ENCODE data around the gene RFC3. TPM values are rescaled to one million over a fixed set of nuclear protein-coding genes. Genes with fewer than 3 reads are reported as not detected.

Gene RFC3
- total RNA-seq, 4 donors from 2014 or later, result 4.2 to 5.6 (median 4.7) TPM

- no peaks in the 10 kb centered on the region for H3K36me3 ChIP-seq
- no peak for DNase-seq (ENCODE audit: extremely low spot score)
- no peak overlapping the region for H3K4me3 ChIP-seq
- TF ChIP-seq POLR2AphosphoS5 (IDR thresholded peaks at IDR 0.05), result no peak
- no peaks in the 10 kb centered on the region for H3K27me3 ChIP-seq
- no peaks in the 10 kb centered on the region for H3K4me1 ChIP-seq
- WGBS, result 95% methylated on average over 3 of the region's 3 CpGs
- no peak overlapping the region for H3K27ac ChIP-seq (replicated peaks in 1 of 4)
- H3K9me3 ChIP-seq, result no peaks in the 10 kb centered on the region
- intact Hi-C loops (cut with DNase I), result no loop called here
Observed at GRCh38 chr13:33868343-33868994, 50.5 kb downstream of the RFC3 start.

GRCh38 chr13:33869005-33869404 lies 51.1 kb downstream of the RFC3 start:
- no peak for DNase-seq (ENCODE audit: extremely low spot score)
- Histone ChIP-seq H3K4me3 (no peak overlapping the region), H3K9me3 (no peaks in the 10 kb centered on the region), H3K4me1 (no peaks in the 10 kb centered on the region), H3K27ac (replicated peaks in 1 of 4) (no peak overlapping the region), H3K36me3 (no peaks in the 10 kb centered on the region), H3K27me3 (no peaks in the 10 kb centered on the region)
- intact Hi-C loops (cut with DNase I), result no loop called here
- TF ChIP-seq CTCF (IDR thresholded peaks at IDR 0.05) (no peak), EP300 (IDR thresholded peaks at IDR 0.05) (no peak), POLR2A (IDR thresholded peaks at IDR 0.05; ENCODE audit: low read depth) (no peak), POLR2AphosphoS5 (IDR thresholded peaks at IDR 0.05) (no peak)

GRCh38 chr13:33870046-33870668 lies 52.2 kb downstream of the RFC3 start:
- H3K36me3 ChIP-seq, result no peaks in the 10 kb centered on the region
- no peaks in the 10 kb centered on the region for H3K27me3 ChIP-seq
- no peak for DNase-seq (ENCODE audit: extremely low spot score)
- H3K27ac ChIP-seq (replicated peaks in 1 of 4), result no peak overlapping the region
- no peaks in the 10 kb centered on the region for H3K9me3 ChIP-seq
- intact Hi-C loops (cut with DNase I), result no loop called here
- H3K4me3 ChIP-seq, result no peak overlapping the region
- H3K4me1 ChIP-seq, result no peaks in the 10 kb centered on the region
- no peak for TF ChIP-seq CTCF (IDR thresholded peaks at IDR 0.05)
- no peak for TF ChIP-seq POLR2AphosphoS5 (IDR thresholded peaks at IDR 0.05)
- no peak for TF ChIP-seq EP300 (IDR thresholded peaks at IDR 0.05)
- no peak for TF ChIP-seq POLR2A (IDR thresholded peaks at IDR 0.05; ENCODE audit: low read depth)
- 99% methylated on average over 2 of the region's 2 CpGs for WGBS

GRCh38 chr13:33871207-33872004 lies 53.5 kb downstream of the RFC3 start:
- intact Hi-C loops (cut with DNase I), result no loop called here
- H3K36me3 ChIP-seq, result no peaks in the 10 kb centered on the region
- TF ChIP-seq EP300 (IDR thresholded peaks at IDR 0.05), result no peak
- TF ChIP-seq CTCF (IDR thresholded peaks at IDR 0.05), result no peak
- no peak for TF ChIP-seq POLR2A (IDR thresholded peaks at IDR 0.05; ENCODE audit: low read depth)
- TF ChIP-seq POLR2AphosphoS5 (IDR thresholded peaks at IDR 0.05), result no peak
- H3K27me3 ChIP-seq, result no peaks in the 10 kb centered on the region
- no peaks in the 10 kb centered on the region for H3K9me3 ChIP-seq
- no peak overlapping the region for H3K4me3 ChIP-seq
- WGBS, result 93% methylated on average over 7 of the region's 7 CpGs
- no peaks in the 10 kb centered on the region for H3K4me1 ChIP-seq
- no peak overlapping the region for H3K27ac ChIP-seq (replicated peaks in 1 of 4)
- DNase-seq (ENCODE audit: extremely low spot score), result no peak

GRCh38 chr13:33872005-33872351 lies 54.0 kb downstream of the RFC3 start:
- no peak for TF ChIP-seq POLR2A (IDR thresholded peaks at IDR 0.05; ENCODE audit: low read depth)
- DNase-seq (ENCODE audit: extremely low spot score), result no peak
- Histone ChIP-seq H3K27ac (replicated peaks in 1 of 4) (no peak overlapping the region), H3K36me3 (no peaks in the 10 kb centered on the region), H3K27me3 (no peaks in the 10 kb centered on the region), H3K4me3 (no peak overlapping the region), H3K4me1 (no peaks in the 10 kb centered on the region), H3K9me3 (no peaks in the 10 kb centered on the region)
- intact Hi-C loops (cut with DNase I), result no loop called here
- WGBS, result 86% methylated on average over 6 of the region's 6 CpGs

All from esophagus muscularis mucosa (tissue), 4 donors.